GM21381 (cell line): ENCODE data around the gene SLC26A11.
"Not testable (repeated sequence)": the region's sequence is repeated elsewhere in the genome, so short reads cannot be mapped to it uniquely, and the experiment has no call there.

Experiments used
- ATAC-seq: cut with Tn5 transposase; IDR thresholded peaks from one replicate; pipeline ENCODE4 v1.9.1; 2021; ENCODE audit warnings: mild to moderate bottlenecking, moderate library complexity; ENCODE audit not compliant: unreplicated experiment

The SLC26A11 gene

GRCh38 chr17:80259457-80260068 is 39.3 kb downstream of the SLC26A11 start:
- no peak for ATAC-seq

GRCh38 chr17:80260069-80260535 is 39.9 kb downstream of the SLC26A11 start:
- ATAC-seq, result no peak

- ATAC-seq, result peak; percentile 22
These were observed 40.5 kb downstream of the SLC26A11 start, which contains the start of gene RNF213 for GRCh38 chr17:80260791-80261158. Gene RNF213, plus strand, starts transcription at chr17:80260852. Its CDS starts 2,830 bp downstream, at chr17:80263682.

- ATAC-seq, result peak; percentile 6
These were observed 41.1 kb downstream of the SLC26A11 start for GRCh38 chr17:80261159-80261894.

GRCh38 chr17:80261895-80262279 is 41.7 kb downstream of the SLC26A11 start:
- no peak for ATAC-seq

GRCh38 chr17:80262291-80262690 is 42.1 kb downstream of the SLC26A11 start:
- no peak for ATAC-seq

- no peak for ATAC-seq
These were observed 42.6 kb downstream of the SLC26A11 start for GRCh38 chr17:80262775-80263244.

GRCh38 chr17:80263253-80264204 is 43.3 kb downstream of the SLC26A11 start:
- ATAC-seq, result peak; percentile 32

GRCh38 chr17:80264205-80265075 is 44.2 kb downstream of the SLC26A11 start:
- ATAC-seq, result no peak

GRCh38 chr17:80265205-80266068 is 45.2 kb downstream of the SLC26A11 start:
- no peak for ATAC-seq

- ATAC-seq, result no peak
These were observed 47.2 kb downstream of the SLC26A11 start for GRCh38 chr17:80267391-80267790.

- ATAC-seq, result no peak
These were observed 48.2 kb downstream of the SLC26A11 start for GRCh38 chr17:80268427-80268826.

- no peak for ATAC-seq
These were observed 49.2 kb downstream of the SLC26A11 start for GRCh38 chr17:80269405-80269807.

GRCh38 chr17:80270104-80270503 is 49.9 kb downstream of the SLC26A11 start:
- ATAC-seq, result no peak

GRCh38 chr17:80270836-80271235 is 50.6 kb downstream of the SLC26A11 start:
- ATAC-seq, result no peak

- no peak for ATAC-seq
These were observed 52.1 kb downstream of the SLC26A11 start for GRCh38 chr17:80272366-80272765.

GRCh38 chr17:80274331-80274730 is 54.1 kb downstream of the SLC26A11 start:
- no peak for ATAC-seq

- ATAC-seq, result no peak
These were observed 54.7 kb downstream of the SLC26A11 start for GRCh38 chr17:80274871-80275449.

- not testable (repeated sequence) for ATAC-seq
These were observed 55.6 kb downstream of the SLC26A11 start for GRCh38 chr17:80275857-80276256.
